Choroid plexus epithelial cell (primary cell): ENCODE results near the gene ID3.

Experiments used
- DNase-seq: peaks from one replicate; pipeline ENCODE4 v3.0.0-alpha.2; 2010; ENCODE audit warnings: low read depth
- H3K4me3 ChIP-seq: 2 replicates; pipeline ENCODE4 v1.5.1; 2011; ENCODE audit warnings: low read depth, mild to moderate bottlenecking, control low read depth, low read length, moderate library complexity
- CTCF ChIP-seq: conservative IDR thresholded peaks from 2 replicates; pipeline ENCODE4 v1.5.1; 2011; ENCODE audit warnings: low read depth, mild to moderate bottlenecking, control low read depth, inconsistent platforms, low read length, moderate library complexity

The ID3 gene

GRCh38 chr1:23593042-23593521, 33.8 kb upstream of the ID3 start:
- no peak for DNase-seq
- no peak for TF ChIP-seq CTCF
- H3K4me3 ChIP-seq, result no peak overlapping the region

GRCh38 chr1:23592209-23592892, 33.0 kb upstream of the ID3 start:
- DNase-seq, result peak; percentile 19
- no peak for TF ChIP-seq CTCF
- no peak overlapping the region for H3K4me3 ChIP-seq

GRCh38 chr1:23591460-23592208, 32.3 kb upstream of the ID3 start:
- no peak overlapping the region for H3K4me3 ChIP-seq
- TF ChIP-seq CTCF, result no peak
- peak; percentile 30 for DNase-seq

- no peak for TF ChIP-seq CTCF
- no peak overlapping the region for H3K4me3 ChIP-seq
- DNase-seq, result no peak
These were observed 30.9 kb upstream of the ID3 start for GRCh38 chr1:23590058-23590783.

- DNase-seq, result no peak
- no peak for TF ChIP-seq CTCF
- H3K4me3 ChIP-seq, result no peak overlapping the region
These were observed 30.3 kb upstream of the ID3 start for GRCh38 chr1:23589585-23589986.

GRCh38 chr1:23588749-23589548, 29.6 kb upstream of the ID3 start:
- H3K4me3 ChIP-seq, result no peak overlapping the region
- TF ChIP-seq CTCF, result no peak

More at GRCh38 chr1:23588749-23589548, 29.6 kb upstream of the ID3 start:
- DNase-seq, result no peak
